Measurements from ENCODE around the gene BCAN.

- TF ChIP-seq CTCF (optimal IDR thresholded peaks at IDR 0.05 in 1 of 3, IDR thresholded peaks at IDR 0.05 in 1 of 3, conservative IDR thresholded peaks at IDR 0.05 in 1 of 3; ENCODE audit: extremely low read depth in 1 of 3, insufficient read depth in 2 of 3, low read length in 3 of 3): no peak
- TF ChIP-seq EZH2 (IDR thresholded peaks at IDR 0.05; ENCODE audit: low read length): no peak
Measured at GRCh38 chr1:156709031-156709430, 67.1 kb downstream of the BCAN start.

Measured in keratinocyte (primary cell).